Renal pelvis (tissue), 4 donors: ENCODE data around the gene LAMC3. TPM values are rescaled to one million over a fixed set of nuclear protein-coding genes. Genes with fewer than 3 reads are reported as not detected.

Source experiments
- DNase-seq: peaks from one replicate; pipeline ENCODE4 v3.0.0-alpha.2; 2013
- polyA plus RNA-seq, 3 donors: library from polyadenylated mRNA; unstranded; fragments of 120-200 nt; gene quantifications; one replicate each; pipeline ENCODE4 v1.2.1, GENCODE V29; 2013; ENCODE audit not compliant: insufficient read length in 3 of 3

LAMC3 gene
- polyA plus RNA-seq, 3 donors: 30.8 to 41.4 (median 35.6) TPM

GRCh38 chr9:131010482-131011273, 1.7 kb downstream of the LAMC3 start:
- DNase-seq: no peak

GRCh38 chr9:131011274-131012022, 2.5 kb downstream of the LAMC3 start:
- no peak for DNase-seq

GRCh38 chr9:131012023-131012334, 3.0 kb downstream of the LAMC3 start:
- no peak for DNase-seq

GRCh38 chr9:131012396-131012917, 3.5 kb downstream of the LAMC3 start:
- DNase-seq: no peak

GRCh38 chr9:131013015-131013755, 4.2 kb downstream of the LAMC3 start:
- no peak for DNase-seq

GRCh38 chr9:131013771-131014676, 5.0 kb downstream of the LAMC3 start:
- no peak for DNase-seq

- no peak for DNase-seq
These were observed 6.1 kb downstream of the LAMC3 start for GRCh38 chr9:131015112-131015511.

- DNase-seq: no peak
These were observed 7.0 kb downstream of the LAMC3 start for GRCh38 chr9:131015876-131016397.

- DNase-seq: no peak
These were observed 8.1 kb downstream of the LAMC3 start for GRCh38 chr9:131017067-131017466.

GRCh38 chr9:131018621-131019020, 9.6 kb downstream of the LAMC3 start:
- no peak for DNase-seq

- DNase-seq: peak; percentile 91
These were observed 10.6 kb downstream of the LAMC3 start for GRCh38 chr9:131019388-131020239.

- DNase-seq: no peak
These were observed 11.4 kb downstream of the LAMC3 start for GRCh38 chr9:131020388-131020787.

- no peak for DNase-seq
These were observed 11.9 kb downstream of the LAMC3 start for GRCh38 chr9:131020862-131021261.

GRCh38 chr9:131021785-131022184, 12.8 kb downstream of the LAMC3 start:
- no peak for DNase-seq

GRCh38 chr9:131024978-131025868, 16.2 kb downstream of the LAMC3 start:
- DNase-seq: no peak

- no peak for DNase-seq
These were observed 17.2 kb downstream of the LAMC3 start for GRCh38 chr9:131025953-131026858.

GRCh38 chr9:131027048-131027871, 18.3 kb downstream of the LAMC3 start:
- DNase-seq: no peak
